ENCODE data around the gene CPEB2.
A peak's percentile ranks its signal among the peaks of the same experiment; 100 is the strongest.
"Not testable (repeated sequence)": the region's sequence is repeated elsewhere in the genome, so short reads cannot be mapped to it uniquely, and the experiment has no call there.

Gene CPEB2

DNA sequence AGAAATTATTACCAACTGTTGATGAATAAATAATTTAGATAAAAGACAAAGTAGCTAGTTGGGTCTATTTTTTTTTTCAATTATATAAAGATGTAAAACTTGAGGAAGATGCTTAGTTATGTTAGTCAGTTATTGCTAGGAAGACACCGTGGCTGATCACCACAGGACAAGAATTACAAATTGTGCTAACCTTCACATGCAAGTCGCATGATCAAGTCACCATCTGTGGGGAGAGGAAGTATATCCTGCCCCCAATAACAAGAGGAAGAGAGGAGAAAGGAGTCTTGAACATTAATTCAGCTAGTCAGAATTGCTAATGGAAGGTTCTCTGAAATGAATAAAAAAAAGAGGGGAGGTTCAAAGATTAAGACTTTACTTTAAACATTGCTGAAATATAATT, 52.3 kb downstream of the CPEB2 start:
- DNase-seq (ENCODE audit: low read depth): no peak

DNA sequence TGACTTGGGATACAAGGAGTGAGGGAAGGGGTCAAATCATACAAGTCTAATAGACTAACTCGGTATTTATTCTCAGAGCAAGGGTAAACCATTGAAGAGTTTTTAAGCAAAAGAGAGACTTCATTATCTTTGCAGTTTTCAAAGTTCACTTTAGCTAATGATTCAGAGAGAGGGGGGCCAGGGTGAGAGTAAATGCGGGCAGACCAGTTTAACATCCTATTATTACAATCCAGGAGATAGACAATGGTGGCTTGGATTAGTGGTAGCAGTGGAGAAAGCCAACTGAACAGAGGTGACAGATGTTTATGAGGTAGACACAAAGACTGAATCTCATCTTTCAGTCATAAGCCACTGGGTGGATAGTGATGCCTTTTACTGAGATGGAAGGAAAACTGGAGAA, 57.9 kb downstream of the CPEB2 start:
- DNase-seq (ENCODE audit: low read depth): no peak

DNA sequence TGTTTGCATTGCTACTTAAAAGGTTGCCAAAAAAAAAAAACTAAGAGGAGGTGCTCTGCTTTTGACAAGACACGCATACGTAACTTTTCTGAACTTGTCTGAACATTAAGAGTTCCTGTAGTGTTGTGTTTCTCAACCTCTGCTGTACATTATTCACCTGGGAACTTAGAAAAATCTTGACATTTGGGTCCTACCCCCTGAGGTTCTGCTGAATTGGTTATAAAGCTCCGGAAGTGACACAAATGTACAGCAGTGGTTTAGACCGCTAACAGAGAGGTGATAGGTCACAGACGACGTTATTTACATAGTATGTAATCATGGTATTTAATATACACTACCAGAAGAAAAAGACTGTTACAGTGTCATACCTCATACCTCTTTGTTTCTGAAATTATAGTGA, 61.1 kb downstream of the CPEB2 start:
- DNase-seq (ENCODE audit: low read depth): no peak

DNA sequence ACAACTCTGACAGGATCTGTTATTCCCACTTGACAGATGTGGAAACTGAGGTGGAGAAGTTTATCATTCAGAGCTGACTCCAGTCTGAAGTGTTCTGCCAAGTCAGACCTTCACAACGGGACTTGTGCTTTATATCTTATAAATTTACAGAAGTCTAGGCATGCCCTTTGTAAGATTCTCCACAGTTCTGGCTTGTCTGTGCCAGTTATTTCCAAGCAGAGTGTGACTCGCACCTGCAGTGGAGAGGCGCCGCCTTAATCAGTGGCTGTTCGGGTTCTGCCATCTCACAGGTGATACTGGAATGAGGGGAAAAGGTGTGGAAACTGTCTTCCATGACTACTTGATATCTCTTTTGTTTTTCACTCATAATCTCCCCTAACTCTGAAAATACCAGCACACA, 63.2 kb downstream of the CPEB2 start:
- DNase-seq (ENCODE audit: low read depth): no peak

DNA sequence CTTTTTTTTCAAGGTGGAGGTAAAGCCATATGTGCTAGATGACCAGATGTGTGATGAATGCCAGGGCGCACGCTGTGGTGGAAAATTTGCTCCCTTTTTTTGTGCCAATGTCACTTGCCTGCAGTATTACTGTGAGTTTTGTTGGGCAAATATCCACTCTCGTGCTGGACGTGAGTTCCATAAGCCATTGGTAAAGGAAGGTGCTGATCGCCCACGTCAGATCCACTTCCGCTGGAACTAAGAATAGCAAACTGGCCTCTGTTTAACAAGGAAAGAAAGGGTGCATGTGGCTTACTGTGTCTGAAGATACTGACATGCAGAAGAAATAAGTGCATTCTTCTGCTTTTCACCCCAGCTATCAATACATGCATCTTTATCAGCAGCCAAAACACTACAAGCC, 63.9 kb downstream of the CPEB2 start:
- DNase-seq (ENCODE audit: low read depth): no peak

DNA sequence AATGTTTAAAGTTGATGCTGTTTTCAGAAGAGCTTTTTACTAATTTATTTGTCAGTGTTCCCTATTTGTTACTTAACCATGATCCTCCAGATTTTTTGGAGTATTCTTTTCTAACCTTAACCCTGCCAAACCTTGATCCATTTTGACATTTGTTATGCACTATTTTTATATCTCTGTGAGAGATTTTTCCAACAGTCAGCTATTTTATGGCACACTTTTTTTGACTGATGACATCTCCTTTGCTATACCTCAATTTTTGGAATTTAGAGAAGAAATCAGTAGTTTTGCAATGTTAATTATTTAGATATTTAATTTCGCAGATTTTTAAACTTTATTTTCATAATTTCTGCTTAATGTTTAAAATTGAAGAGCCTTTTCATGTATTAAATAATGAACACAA, 66.0 kb downstream of the CPEB2 start:
- no peak for DNase-seq (ENCODE audit: low read depth)

DNA sequence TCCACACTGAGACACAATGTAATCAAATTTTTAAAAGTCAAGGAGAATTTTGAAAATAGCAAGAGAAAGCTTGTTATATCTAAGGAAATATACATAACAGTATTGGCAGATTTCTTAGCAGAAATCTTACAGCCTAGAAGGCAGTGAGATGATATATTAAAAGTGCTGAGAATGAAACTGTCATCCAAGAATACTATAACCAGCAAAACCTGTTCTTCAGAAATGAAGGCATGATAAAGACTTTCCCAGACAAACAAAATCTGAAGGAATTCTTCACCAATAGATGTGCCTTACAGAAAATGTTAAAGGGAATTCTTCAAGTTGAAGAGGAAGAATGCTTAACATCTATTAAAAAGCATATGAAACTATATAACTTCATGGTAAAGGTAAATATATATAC, 73.6 kb downstream of the CPEB2 start:
- no peak for DNase-seq (ENCODE audit: low read depth)

DNA sequence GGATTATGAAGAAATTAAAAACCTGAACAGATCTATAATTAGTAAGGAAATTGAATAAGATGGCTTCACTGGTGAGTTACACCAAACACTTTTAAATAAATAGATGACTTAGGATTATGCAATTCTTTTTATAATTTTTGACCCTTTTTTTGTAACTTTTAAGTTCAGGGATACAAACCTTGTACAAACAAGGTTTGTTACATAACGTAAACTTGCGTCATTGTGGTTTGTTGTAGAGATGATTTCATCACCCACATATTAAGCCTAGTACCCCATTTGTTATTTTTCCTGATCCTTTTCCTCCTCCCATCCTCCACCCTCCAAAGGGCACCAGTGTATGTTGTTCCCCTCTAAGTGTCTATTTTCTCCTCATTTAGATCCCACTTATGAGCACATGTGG, 75.7 kb downstream of the CPEB2 start:
- DNase-seq (ENCODE audit: low read depth): peak; percentile 84

DNA sequence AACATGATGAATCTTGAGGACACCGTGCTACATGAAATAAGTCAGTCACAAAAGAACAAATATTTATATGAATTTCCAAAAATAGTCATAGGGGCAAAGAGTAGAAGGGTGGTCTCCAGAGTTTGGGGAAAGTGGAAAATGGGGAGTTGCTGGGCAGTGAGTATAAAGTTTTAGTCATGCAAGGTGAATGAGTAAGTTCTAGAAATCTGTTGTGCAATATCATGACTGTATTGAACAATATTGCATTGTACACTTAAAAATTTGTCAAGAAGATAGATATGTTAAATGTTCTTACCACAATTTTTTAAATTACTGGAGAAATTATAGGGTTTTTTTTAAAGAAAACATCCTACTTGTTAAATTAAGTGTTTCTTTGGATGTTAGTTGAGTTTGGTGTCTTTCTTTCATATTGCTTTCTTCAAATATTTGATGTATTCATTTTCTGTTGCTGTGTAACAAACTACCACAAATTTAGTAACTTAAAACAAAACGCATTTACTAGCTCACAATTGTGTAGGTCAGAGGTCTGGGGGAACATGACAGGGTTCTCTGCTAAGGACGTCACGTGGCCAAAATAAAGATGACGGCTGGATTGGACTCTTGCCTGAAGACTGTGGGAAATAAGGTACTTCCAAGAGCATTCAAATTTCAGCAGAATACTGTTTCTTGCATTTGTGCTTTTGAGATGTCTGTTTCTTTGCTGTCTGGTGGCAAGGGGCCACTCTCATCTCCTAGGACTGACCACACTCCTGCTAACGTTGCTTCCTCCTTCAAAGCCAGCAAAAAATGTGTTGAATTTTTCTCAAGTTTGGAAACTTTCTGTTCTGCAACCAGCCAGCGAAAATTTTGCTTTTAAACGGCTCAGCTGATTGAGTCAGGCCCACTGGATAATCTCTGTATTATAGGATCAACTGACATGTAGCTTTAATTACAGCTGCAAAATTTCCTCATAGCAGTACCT, 76.7 kb downstream of the CPEB2 start:
- DNase-seq (ENCODE audit: low read depth): peak; percentile 36

DNA sequence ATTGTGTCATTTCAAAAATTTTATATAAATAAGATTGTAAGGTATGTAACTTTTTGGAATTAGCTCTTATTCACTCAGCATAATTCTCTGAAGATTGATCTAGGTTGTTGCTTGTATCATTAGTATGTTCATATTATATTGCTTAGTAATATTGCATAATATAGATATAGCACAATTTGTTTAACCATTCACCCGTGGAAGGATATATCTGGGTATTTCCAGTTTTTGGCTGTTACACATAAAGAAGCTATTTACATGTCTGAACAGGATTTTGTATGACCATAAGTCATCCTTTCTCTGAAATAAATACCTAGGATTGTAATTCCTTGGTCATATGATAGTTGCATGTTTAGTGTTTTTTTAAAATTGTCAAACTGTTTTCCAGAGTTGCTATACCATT, 82.5 kb downstream of the CPEB2 start:
- DNase-seq (ENCODE audit: low read depth): no peak

DNA sequence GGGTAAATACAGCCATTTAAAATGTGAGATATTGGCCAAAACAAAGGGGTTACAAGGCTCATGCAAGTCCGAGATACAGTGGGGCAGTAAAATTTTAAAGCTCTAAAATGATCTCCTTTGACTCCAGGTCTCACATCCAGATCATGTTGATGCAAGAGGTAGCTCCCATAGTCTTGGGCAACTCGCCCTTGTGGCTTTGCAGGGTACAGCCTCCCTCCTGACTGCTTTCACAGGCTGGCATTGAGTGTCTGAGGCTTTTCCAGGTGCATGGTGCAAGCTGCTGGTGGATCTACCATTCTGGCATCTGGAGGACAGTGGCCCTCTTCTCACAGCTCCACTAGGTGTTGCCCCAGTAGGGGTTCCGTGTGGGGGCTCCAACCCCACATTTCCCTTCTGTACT, 83.5 kb downstream of the CPEB2 start:
- DNase-seq (ENCODE audit: low read depth): not testable (repeated sequence)

DNA sequence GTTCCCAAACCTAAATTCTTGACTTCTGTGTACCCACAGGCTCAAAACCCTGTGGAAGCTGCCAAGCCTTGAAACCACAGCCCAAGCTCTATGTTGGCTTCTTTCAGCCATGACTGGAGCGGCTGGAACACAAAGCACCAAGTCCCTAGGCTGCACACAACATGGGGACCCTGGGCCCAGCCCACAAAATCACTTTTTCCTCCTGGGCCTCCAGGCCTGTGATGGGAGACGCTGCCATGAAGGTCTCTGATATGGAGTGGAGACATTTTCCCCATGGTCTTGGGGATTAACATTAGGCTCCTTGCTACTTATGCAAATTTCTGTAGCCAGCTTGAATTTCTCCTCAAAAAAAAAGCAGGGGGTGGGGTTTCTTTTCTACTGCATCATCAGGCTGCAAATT, 84.0 kb downstream of the CPEB2 start:
- not testable (repeated sequence) for DNase-seq (ENCODE audit: low read depth)

DNA sequence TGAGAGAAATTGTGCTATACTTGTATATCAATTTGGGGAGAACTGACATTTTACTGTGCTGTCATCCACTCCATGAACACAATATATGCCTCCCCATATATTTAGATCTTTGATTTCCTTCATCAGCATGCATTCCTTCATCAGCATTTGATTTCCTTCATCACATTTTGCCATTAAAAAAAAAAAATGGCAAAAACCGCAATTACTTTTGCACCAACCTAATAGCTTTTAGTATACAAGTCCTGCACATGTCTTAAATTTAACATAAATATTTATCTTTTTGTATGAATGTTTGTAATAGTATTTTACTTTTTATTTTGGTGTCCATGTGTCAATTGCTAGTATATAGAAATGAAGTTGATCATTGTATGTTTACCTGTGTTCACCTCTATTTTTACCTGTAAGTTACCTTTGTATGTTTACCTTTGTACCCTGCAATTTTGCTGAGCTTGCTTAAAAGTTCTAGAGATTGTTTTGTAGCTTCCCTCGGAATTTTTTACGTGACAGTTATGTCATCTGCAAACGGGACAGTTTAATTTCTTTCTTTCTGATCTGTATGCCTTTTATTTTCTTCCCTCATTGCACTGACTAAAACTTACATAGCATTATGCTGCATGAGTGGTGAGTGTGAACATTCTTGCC, 86.2 kb downstream of the CPEB2 start:
- no peak for DNase-seq (ENCODE audit: low read depth)

DNA sequence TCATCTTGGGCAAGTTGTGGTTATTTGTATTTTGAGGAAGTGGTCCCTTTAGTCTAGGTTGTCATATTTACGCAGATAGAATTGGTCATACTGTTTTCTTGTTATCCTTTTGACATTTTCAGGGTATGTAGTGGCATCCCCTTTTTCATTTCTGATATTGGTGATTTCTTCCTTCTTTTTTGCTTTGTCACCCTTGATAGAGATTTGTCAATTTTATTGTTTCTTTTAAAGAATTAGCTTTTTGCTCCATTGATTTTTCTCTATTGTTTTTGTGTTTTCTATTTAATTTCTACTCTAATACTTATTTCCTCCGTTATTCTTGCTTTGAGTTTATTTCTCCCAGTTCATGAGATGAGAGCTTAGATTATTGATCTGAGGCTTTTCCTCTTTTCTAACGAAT, 87.7 kb downstream of the CPEB2 start:
- no peak for DNase-seq (ENCODE audit: low read depth)

DNA sequence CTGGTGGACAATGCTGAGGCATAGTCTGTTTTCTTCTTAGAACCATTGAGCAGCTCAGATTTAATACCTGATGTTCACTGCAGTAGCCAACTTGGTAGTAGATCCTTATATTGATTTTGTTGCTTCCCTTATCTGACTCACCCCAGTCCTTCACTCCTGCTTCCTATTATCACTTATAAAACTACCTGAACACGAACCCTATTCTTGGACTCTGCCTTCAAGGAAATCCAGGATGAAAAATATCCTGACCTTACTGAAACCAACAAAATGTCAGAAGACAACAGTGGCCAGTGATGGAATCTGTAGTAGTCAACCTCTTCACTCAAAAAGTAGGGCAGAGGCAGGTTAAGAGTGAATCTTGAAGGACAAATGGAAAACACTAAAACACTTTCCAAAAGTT, 98.1 kb downstream of the CPEB2 start:
- DNase-seq (ENCODE audit: low read depth): no peak

DNA sequence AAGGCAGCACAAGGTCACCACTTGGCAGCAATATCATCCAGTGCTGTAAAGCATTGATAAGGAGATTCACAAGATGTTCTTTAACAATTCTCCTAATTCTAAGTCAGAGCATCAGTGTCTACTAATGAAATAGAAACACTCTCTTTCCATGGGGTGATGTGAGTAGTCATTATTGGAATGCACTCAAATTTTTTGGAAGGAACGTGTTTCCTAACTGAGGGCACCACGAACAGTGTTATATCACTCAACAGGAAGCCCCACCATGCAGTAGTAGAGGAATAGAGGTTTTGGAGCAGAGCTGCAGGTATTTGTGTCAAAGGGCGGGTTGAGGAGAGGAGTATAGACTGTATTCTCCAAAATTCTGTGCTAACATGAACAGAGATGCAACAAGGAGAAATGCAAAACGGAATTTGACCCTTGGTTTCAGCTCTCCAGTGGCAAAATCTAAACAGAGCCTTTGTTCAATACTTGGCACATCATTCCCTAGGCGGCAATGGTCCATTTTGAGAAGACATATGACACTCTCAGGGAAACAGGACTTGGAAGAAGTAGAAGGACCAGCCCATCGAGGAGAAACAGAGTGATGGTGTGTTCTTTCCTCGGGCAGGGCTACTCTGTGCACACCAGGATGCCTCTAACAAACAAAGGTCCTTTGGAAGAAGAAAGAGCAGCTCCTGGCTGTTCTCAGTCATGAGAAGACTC, 98.9 kb downstream of the CPEB2 start:
- no peak for DNase-seq (ENCODE audit: low read depth)

DNA sequence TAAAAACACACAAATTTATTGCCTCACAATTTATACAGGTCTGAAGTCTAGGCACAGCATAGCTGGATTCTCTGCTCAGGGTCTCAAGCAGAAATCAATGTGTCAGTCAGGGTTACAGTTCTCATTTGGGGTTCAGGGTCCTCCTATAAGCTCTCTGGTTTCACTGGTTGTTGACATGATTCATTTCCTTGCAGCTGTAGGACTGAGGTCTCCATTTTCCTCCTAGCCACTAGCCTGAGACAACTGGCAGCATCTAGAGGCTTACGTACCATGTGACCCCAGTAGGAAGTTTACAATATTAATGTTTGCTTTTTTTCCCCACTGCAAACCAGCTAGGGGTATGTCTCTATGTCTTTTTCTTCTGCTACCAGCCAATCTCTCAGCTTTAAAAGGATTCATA, 102.5 kb downstream of the CPEB2 start:
- no peak for DNase-seq (ENCODE audit: low read depth)

DNA sequence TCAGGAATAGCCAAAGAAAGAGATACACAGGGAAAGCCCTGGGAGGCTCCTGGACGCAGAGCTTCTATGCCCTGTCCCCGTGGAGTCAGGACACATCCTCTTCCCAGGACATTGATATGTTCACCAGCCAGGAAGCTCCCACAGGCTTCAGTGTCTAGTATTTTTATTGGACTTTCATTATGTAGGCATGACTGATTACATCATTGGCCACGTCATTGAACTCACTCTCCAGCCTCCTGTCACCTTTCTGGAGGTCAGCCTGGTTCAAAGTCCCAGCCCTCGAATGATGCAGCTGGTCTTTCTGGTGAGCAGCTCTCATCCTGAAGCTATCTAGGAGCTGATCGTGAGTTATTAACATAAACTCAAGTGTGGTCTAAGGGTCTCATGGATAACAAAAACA, 104.1 kb downstream of the CPEB2 start:
- no peak for DNase-seq (ENCODE audit: low read depth)

DNA sequence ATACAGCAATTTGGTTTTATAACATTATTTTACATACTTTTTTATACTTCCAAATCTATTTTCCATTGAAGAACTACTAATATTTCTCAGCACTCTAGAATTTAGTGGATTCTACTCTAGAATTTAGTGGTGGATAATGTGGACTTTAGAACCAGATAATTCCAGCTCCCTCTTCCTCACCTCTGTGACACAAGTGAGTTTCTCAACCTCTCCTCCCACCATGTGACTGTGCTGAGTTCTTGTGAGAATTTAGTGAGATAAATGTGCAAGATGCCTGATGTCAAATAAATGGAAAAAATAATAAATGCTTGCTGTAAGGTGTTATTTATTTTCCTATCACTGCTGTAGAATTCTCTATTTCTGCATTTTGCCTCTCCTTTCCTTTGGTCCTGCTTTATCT, 107.3 kb downstream of the CPEB2 start:
- DNase-seq (ENCODE audit: low read depth): no peak

DNA sequence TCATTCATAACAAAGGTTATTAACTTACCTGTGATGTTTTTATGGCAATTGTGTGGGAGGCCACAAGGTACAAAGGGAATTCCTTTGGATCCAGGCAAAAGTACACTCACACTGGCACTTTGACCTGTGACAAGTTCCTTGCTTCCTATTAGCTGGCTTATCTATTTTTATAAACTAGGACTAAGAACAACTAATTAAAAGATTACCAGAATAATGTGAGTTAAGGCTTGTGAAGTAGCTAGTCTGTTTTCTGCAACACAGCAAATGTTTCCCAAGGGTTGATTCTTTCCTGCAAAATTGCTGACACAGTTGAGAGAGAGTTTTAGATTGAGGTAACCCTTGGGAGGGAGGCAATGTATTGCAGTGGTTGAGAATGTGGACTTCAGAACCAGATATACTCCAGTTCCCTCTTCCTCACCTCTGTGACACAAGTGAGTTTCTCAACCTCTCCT, 107.9 kb downstream of the CPEB2 start:
- DNase-seq (ENCODE audit: low read depth): no peak

DNA sequence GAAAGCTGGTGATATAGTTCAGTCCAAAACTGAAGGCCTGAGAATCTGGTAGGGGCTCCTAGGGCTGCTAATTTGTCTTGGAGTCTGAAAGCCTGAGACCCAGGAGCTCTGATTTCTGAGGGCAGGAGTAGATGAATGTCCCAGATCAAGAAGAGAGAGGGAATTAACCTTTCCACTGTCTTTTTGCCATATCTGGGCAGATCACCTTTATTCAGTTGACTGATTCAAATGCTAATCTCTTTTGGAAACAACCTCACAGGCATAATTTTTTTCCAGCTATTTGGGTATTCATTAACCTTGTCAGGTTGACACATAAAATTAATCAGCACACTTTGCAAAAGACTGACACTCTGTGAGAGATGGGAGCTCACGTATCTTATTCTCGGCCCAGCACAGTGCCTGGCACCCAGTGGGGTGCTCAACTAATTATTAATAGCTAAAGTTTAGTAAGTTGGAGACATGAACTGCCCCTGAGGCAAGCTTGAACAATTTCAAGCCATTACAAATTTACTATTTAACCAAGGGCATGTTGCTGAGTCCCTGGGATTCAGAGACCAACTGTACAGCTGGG, 114.3 kb downstream of the CPEB2 start:
- DNase-seq (ENCODE audit: low read depth): no peak

DNA sequence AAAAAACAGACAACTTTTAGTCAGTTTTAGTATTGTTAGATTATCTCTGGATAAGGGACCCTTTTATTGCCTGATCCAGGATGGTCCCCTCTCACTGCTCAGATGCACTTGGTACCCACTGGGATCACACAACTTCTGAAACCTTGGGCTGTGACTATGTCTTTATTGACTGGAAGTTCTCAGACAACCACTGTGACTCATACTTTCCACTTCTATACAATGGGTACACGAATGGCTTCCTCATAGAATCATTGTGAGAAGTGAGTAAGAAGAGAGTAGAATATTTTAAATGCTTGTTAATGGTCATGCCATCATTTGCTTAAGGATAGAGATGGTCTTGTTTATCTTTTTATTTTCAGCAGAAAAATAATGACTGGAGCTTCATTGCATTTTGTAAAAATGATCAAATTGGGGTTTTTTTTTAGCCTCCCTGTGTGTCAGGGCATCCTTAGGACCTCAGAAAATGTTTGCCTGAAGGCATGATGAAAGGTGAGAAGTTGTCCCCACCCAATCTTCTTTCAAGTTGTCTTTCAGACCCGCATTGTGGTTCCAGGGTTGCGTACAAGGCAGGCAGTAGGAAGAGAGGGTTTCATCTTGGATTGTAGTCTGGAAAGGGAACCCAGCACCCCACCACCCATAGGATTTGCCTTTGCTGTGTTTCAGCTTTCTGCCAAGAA, 115.1 kb downstream of the CPEB2 start:
- no peak for DNase-seq (ENCODE audit: low read depth)
